Endothelial cell of umbilical vein (primary cell): ENCODE measurements around the gene FKBP7.

ENCODE experiments used
- EZH2 ChIP-seq: IDR thresholded peaks from 2 replicates; pipeline ENCODE4 v1.6.1; 2012; ENCODE audit warnings: borderline replicate concordance, low read depth, mild to moderate bottlenecking, moderate library complexity, low read length, inconsistent platforms; ENCODE audit not compliant: severe bottlenecking
- POLR2A ChIP-seq: IDR thresholded peaks from 2 replicates; pipeline ENCODE4 v1.6.1; 2012; ENCODE audit warnings: low read depth, mild to moderate bottlenecking, control low read depth, low read length
- POLR2AphosphoS5 ChIP-seq: IDR thresholded peaks from 2 replicates; pipeline ENCODE4 v1.6.1; 2012; ENCODE audit warnings: low read depth, mild to moderate bottlenecking, control low read depth, low read length, moderate library complexity; ENCODE audit not compliant: insufficient read depth
- TF ChIP-seq, protein P1 (sequence below), 2 donors: IDR thresholded peaks; 1 replicate in 1 of 2; 2 replicates in 1 of 2; pipeline ENCODE4 v1.5.1; 2011; ENCODE audit warnings: low read length in 2 of 2, mild to moderate bottlenecking in 2 of 2, moderate library complexity in 2 of 2, control low read depth in 1 of 2, inconsistent platforms in 1 of 2, low read depth in 1 of 2; ENCODE audit not compliant: insufficient read depth in 1 of 2; ENCODE audit errors: extremely low read depth in 1 of 2
- TF ChIP-seq, protein P2 (sequence below): IDR thresholded peaks from 2 replicates; pipeline ENCODE4 v1.6.1; 2011; ENCODE audit not compliant: insufficient read depth, insufficient read length

DNA sequence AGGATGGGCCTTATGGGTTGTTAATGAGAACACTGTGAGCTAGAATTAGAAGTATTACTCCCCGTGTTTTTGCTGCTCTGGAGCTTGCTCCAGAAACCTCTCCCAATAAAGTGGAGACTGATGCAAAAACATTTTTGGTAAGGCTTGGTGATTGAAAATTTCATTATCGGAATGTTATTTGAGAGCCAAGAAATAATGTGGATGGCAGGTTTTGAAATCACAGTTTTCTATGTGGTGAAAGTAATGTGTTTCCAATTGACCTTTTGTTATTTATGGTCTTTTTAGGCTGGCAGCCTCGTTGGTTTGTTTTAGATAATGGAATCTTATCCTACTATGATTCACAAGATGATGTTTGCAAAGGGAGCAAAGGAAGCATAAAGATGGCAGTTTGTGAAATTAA is 7.0 kb upstream of the FKBP7 start:
- TF ChIP-seq, protein P1, sequence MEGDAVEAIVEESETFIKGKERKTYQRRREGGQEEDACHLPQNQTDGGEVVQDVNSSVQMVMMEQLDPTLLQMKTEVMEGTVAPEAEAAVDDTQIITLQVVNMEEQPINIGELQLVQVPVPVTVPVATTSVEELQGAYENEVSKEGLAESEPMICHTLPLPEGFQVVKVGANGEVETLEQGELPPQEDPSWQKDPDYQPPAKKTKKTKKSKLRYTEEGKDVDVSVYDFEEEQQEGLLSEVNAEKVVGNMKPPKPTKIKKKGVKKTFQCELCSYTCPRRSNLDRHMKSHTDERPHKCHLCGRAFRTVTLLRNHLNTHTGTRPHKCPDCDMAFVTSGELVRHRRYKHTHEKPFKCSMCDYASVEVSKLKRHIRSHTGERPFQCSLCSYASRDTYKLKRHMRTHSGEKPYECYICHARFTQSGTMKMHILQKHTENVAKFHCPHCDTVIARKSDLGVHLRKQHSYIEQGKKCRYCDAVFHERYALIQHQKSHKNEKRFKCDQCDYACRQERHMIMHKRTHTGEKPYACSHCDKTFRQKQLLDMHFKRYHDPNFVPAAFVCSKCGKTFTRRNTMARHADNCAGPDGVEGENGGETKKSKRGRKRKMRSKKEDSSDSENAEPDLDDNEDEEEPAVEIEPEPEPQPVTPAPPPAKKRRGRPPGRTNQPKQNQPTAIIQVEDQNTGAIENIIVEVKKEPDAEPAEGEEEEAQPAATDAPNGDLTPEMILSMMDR (IDR thresholded peaks at IDR 0.05; ENCODE audit: extremely low read depth in 1 of 2, insufficient read depth in 1 of 2, low read depth in 1 of 2, low read length in 2 of 2) = no peak
- TF ChIP-seq POLR2A (no peak), EZH2 (no peak), POLR2AphosphoS5 (no peak)
- TF ChIP-seq, protein P2, sequence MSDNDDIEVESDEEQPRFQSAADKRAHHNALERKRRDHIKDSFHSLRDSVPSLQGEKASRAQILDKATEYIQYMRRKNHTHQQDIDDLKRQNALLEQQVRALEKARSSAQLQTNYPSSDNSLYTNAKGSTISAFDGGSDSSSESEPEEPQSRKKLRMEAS = no peak
